ENCODE measurements around the gene GSE1.

DNA sequence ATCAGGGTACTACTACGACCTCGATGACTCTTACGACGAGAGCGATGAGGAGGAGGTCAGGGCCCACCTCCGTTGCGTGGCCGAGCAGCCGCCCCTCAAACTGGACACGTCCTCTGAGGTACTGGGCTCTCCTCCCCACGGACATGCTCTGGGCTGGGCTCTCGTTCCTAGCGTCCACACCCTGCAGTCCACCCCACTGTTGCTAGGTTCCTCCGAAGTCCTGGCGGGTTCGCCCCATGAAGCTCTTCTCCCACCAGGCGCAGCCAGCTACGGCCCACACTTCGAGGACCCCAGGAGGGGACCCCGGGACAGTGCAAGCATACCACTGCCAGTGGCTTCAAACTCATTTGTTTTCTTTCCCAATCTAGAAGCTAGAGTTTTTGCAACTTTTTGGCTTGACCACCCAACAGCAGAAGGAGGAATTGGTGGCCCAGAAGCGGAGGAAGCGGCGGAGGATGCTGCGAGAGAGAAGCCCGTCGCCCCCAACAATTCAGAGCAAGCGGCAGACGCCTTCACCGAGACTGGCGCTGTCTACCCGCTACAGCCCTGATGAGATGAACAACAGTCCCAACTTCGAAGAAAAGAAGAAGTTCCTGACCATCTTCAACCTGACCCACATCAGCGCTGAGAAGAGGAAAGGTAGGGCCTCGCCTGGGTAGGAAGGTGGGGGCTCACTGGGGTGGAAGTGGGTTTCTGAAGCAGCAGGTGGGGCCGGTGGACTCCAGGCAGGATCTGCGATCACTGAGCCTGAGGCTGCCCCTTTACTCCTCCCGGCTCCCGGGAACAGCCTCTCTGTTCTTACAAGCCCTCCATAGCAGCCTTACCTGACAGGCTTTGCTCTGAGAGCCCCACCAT lies 50.1 kb downstream of the GSE1 start:
- TF ChIP-seq, protein P1, sequence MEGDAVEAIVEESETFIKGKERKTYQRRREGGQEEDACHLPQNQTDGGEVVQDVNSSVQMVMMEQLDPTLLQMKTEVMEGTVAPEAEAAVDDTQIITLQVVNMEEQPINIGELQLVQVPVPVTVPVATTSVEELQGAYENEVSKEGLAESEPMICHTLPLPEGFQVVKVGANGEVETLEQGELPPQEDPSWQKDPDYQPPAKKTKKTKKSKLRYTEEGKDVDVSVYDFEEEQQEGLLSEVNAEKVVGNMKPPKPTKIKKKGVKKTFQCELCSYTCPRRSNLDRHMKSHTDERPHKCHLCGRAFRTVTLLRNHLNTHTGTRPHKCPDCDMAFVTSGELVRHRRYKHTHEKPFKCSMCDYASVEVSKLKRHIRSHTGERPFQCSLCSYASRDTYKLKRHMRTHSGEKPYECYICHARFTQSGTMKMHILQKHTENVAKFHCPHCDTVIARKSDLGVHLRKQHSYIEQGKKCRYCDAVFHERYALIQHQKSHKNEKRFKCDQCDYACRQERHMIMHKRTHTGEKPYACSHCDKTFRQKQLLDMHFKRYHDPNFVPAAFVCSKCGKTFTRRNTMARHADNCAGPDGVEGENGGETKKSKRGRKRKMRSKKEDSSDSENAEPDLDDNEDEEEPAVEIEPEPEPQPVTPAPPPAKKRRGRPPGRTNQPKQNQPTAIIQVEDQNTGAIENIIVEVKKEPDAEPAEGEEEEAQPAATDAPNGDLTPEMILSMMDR (IDR thresholded peaks at IDR 0.05; ENCODE audit: poor library complexity), result no peak
- no peak for TF ChIP-seq EZH2phosphoT487 (IDR thresholded peaks at IDR 0.05; ENCODE audit: low read depth, severe bottlenecking, unreplicated experiment)
- TF ChIP-seq EZH2 (IDR thresholded peaks at IDR 0.05; ENCODE audit: borderline replicate concordance), result no peak
